Measurements from ENCODE around the gene DAPK2.
A peak's percentile ranks its signal among the peaks of the same experiment; 100 is the strongest.

DAPK2 gene

GRCh38 chr15:63888146-63888545 is 158.1 kb downstream of the DAPK2 start:
- H3K4me3 ChIP-seq (replicated peaks; ENCODE audit: insufficient read depth, low read length) = no peak overlapping the region
- DNase-seq (ENCODE audit: low read depth in 1 of 2, low spot score in 1 of 2) = no peak
- no peaks in the 10 kb centered on the region for H3K27me3 ChIP-seq (ENCODE audit: insufficient read depth, poor library complexity, severe bottlenecking)
- TF ChIP-seq SPI1 (IDR thresholded peaks at IDR 0.05; ENCODE audit: borderline replicate concordance, low read depth) = no peak
- no peak for TF ChIP-seq GABPA (IDR thresholded peaks at IDR 0.05; ENCODE audit: low read depth)
- no peak for TF ChIP-seq REST (IDR thresholded peaks at IDR 0.05; ENCODE audit: insufficient replicate concordance, low read depth)
- no peak for TF ChIP-seq CTCF (IDR thresholded peaks at IDR 0.05; ENCODE audit: insufficient read depth, low read length)
- TF ChIP-seq POLR2AphosphoS5 (IDR thresholded peaks at IDR 0.05; ENCODE audit: low read depth) = no peak
- H3K27ac ChIP-seq (replicated peaks) = peak overlapping the region; percentile 51

GRCh38 chr15:63887630-63888029 is 158.7 kb downstream of the DAPK2 start:
- Histone ChIP-seq H3K4me3 (replicated peaks; ENCODE audit: insufficient read depth, low read length) (no peak overlapping the region), H3K27me3 (ENCODE audit: insufficient read depth, poor library complexity, severe bottlenecking) (no peaks in the 10 kb centered on the region), H3K27ac (replicated peaks) (peak overlapping the region; percentile 51)
- DNase-seq (ENCODE audit: low read depth in 1 of 2, low spot score in 1 of 2) = peak; percentile 60 to 67
- TF ChIP-seq CTCF (IDR thresholded peaks at IDR 0.05; ENCODE audit: insufficient read depth, low read length) (no peak), SPI1 (IDR thresholded peaks at IDR 0.05; ENCODE audit: borderline replicate concordance, low read depth) (peak; percentile 98)

GRCh38 chr15:63884953-63885352 is 161.3 kb downstream of the DAPK2 start:
- Histone ChIP-seq H3K27ac (replicated peaks) (no peak overlapping the region), H3K27me3 (ENCODE audit: insufficient read depth, poor library complexity, severe bottlenecking) (no peaks in the 10 kb centered on the region), H3K4me3 (replicated peaks; ENCODE audit: insufficient read depth, low read length) (no peak overlapping the region)
- DNase-seq (ENCODE audit: low read depth in 1 of 2, low spot score in 1 of 2) = no peak
- TF ChIP-seq CTCF (IDR thresholded peaks at IDR 0.05; ENCODE audit: insufficient read depth, low read length) (no peak), POLR2AphosphoS5 (IDR thresholded peaks at IDR 0.05; ENCODE audit: low read depth) (no peak), REST (IDR thresholded peaks at IDR 0.05; ENCODE audit: insufficient replicate concordance, low read depth) (no peak), SPI1 (IDR thresholded peaks at IDR 0.05; ENCODE audit: borderline replicate concordance, low read depth) (no peak), GABPA (IDR thresholded peaks at IDR 0.05; ENCODE audit: low read depth) (no peak)

GRCh38 chr15:63881431-63881830 is 164.9 kb downstream of the DAPK2 start:
- Histone ChIP-seq H3K4me3 (replicated peaks; ENCODE audit: insufficient read depth, low read length) (no peak overlapping the region), H3K27ac (replicated peaks) (no peak overlapping the region), H3K27me3 (ENCODE audit: insufficient read depth, poor library complexity, severe bottlenecking) (no peaks in the 10 kb centered on the region)
- TF ChIP-seq SPI1 (IDR thresholded peaks at IDR 0.05; ENCODE audit: borderline replicate concordance, low read depth) (peak; percentile 84), POLR2AphosphoS5 (IDR thresholded peaks at IDR 0.05; ENCODE audit: low read depth) (no peak), REST (IDR thresholded peaks at IDR 0.05; ENCODE audit: insufficient replicate concordance, low read depth) (no peak), CTCF (IDR thresholded peaks at IDR 0.05; ENCODE audit: insufficient read depth, low read length) (no peak), GABPA (IDR thresholded peaks at IDR 0.05; ENCODE audit: low read depth) (no peak)
- peak in 1 of 2 experiments; percentile 57 for DNase-seq (ENCODE audit: low read depth in 1 of 2, low spot score in 1 of 2)

All from HL-60 (cell line).